Cardiac septum (tissue), 1 donor: Measurements from ENCODE around the gene CFAP210. TPM values are rescaled to one million over a fixed set of nuclear protein-coding genes. Genes with fewer than 3 reads are reported as not detected.

Experiments
- DNase-seq: peaks from one replicate; pipeline ENCODE4 v3.0.0-alpha.2; 2020; ENCODE audit warnings: low spot score
- intact Hi-C: fragments of 100-400 bp; cut with DNase I; formaldehyde crosslinking; loops from one replicate; pipeline ENCODE4 v1.14.0; 2022
- long read RNA-seq: library from polyadenylated mRNA; unstranded; transcript quantifications from one replicate; pipeline ENCODE4 v2.0.0, GENCODE V29; 2021
- total RNA-seq: library from RNA; stranded (reverse); fragmentation: NEBNext Ultra II Directional; extraction: Animal tissue kit (Norgen Biotek cat#: 25700); gene quantifications from one replicate; pipeline ENCODE4 v1.2.1, GENCODE V29; 2021
- donor health status: DM: no; HTN: no; CAD: no.

CFAP210 gene
- not detected for total RNA-seq
- long read RNA-seq: 0 reads

- intact Hi-C loops: loop anchor here (5.0 kb wide), 2 partner anchors 38 to 112 kb away; partner anchors contain the start of genes KLHL23 and PPIG
- DNase-seq: peak; percentile 99
Measured at GRCh38 chr2:169694113-169694893, at the start of gene CFAP210, which contains the start of gene PHOSPHO2. Gene CFAP210 (minus strand): TSS chr2:169694405. CDS start chr2:169694327, 78 bp downstream. Gene PHOSPHO2 (plus strand): TSS chr2:169694469. CDS start chr2:169700972, 6,503 bp downstream.

GRCh38 chr2:169743549-169743948 is 49.3 kb upstream of the CFAP210 start:
- no peak for DNase-seq
- intact Hi-C loops: no loop called here

DNA sequence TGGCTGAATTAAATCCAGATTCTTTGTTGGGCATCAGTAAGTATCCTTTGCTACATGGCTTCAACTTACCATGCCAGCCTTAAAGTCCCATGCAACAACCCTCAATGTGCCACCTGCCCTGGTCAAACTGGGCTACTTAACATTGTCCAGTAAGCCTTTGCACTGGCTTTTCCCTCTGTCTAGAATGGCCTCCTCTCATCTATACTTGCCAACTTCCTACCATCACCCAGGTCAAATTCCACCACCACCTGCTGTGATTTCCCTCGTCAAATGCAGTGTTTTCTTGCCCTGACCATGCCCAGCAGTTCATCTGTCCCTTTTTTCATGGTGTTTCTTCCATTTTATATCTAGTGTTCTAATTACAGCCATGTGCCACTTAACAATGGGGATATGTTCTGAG is 45.1 kb upstream of the CFAP210 start:
- no peak for DNase-seq
- intact Hi-C loops: no loop called here

GRCh38 chr2:169738566-169739229 is 44.5 kb upstream of the CFAP210 start:
- no peak for DNase-seq
- intact Hi-C loops: no loop called here

GRCh38 chr2:169736902-169737301 is 42.7 kb upstream of the CFAP210 start:
- intact Hi-C loops: no loop called here
- no peak for DNase-seq

- intact Hi-C loops: no loop called here
- DNase-seq: no peak
Measured at GRCh38 chr2:169735623-169736022, 41.4 kb upstream of the CFAP210 start.

DNA sequence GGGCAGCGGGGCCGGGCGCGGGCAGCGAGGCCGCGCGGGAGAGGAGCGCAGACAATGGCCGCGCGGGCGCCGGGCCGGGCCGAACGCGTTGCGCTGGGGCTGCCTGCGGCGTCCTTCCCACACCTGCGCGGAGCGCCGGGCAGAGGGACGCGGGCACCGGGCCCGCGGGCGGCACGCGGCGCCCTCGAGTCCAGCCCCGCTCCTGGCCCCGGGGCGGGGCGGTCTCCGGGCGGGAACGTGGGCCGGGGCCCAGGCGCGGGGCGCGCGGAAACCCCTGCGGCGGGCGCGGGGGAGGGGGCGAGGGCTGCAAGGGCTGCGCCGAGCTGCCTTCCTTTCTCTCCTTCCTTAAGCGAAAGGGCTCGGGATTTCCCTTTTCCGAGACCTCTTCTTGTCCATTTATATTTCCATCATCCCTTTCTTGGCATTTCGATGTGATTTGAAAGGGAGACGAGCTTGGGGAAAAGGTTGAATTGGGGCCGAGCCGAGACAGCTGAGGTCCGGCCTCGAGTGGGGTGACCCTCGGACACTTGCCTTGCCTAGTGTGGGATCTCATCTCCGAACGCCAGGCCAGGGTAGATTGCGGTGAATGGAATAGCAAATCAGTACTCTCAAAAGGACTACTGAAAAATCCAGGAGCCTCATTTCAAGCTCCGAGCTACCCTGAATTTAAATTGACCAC is 40.1 kb upstream of the CFAP210 start:
- no peak for DNase-seq
- intact Hi-C loops: loop anchor here (5.0 kb wide), 1 partner anchor 42 kb away; the partner anchor contains the start of genes CFAP210 and PHOSPHO2

GRCh38 chr2:169732583-169733358 is 38.6 kb upstream of the CFAP210 start:
- DNase-seq: no peak
- intact Hi-C loops: loop anchor here (5.0 kb wide), 1 partner anchor 40 kb away; the partner anchor contains the start of genes CFAP210 and PHOSPHO2

- intact Hi-C loops: loop anchor here (5.0 kb wide), 1 partner anchor 40 kb away; the partner anchor contains the start of genes CFAP210 and PHOSPHO2
- no peak for DNase-seq
Measured at GRCh38 chr2:169732075-169732474, 37.9 kb upstream of the CFAP210 start.

GRCh38 chr2:169729274-169729605 is 35.0 kb upstream of the CFAP210 start:
- intact Hi-C loops: no loop called here

GRCh38 chr2:169727065-169727464 is 32.9 kb upstream of the CFAP210 start:
- intact Hi-C loops: no loop called here
- DNase-seq: no peak

More at GRCh38 chr2:169729274-169729605, 35.0 kb upstream of the CFAP210 start:
- DNase-seq: no peak

DNA sequence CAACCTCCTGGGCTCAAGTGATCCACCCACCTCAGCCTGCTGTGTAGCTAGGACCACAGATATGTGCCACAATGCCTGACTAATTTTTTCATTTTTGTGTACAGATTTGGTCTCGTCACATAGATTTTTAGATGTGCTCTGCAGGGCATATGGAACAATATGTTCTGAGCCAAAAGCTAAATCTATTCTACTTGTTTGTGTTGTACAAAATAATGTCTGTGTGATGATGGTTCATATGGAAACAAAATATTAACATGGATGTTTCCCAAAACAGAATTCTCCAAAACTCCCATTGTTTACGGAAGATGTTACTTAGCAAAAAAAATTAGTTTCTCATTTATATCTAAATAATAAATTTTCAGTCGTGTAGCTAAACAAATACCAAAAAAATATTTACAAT is 26.8 kb upstream of the CFAP210 start:
- no peak for DNase-seq
- intact Hi-C loops: no loop called here

- intact Hi-C loops: no loop called here
- no peak for DNase-seq
Measured at GRCh38 chr2:169718930-169719504, 24.8 kb upstream of the CFAP210 start.

- intact Hi-C loops: no loop called here
- no peak for DNase-seq
Measured at GRCh38 chr2:169717691-169718063, 23.5 kb upstream of the CFAP210 start.

GRCh38 chr2:169716938-169717690 is 22.9 kb upstream of the CFAP210 start:
- intact Hi-C loops: no loop called here
- no peak for DNase-seq

DNA sequence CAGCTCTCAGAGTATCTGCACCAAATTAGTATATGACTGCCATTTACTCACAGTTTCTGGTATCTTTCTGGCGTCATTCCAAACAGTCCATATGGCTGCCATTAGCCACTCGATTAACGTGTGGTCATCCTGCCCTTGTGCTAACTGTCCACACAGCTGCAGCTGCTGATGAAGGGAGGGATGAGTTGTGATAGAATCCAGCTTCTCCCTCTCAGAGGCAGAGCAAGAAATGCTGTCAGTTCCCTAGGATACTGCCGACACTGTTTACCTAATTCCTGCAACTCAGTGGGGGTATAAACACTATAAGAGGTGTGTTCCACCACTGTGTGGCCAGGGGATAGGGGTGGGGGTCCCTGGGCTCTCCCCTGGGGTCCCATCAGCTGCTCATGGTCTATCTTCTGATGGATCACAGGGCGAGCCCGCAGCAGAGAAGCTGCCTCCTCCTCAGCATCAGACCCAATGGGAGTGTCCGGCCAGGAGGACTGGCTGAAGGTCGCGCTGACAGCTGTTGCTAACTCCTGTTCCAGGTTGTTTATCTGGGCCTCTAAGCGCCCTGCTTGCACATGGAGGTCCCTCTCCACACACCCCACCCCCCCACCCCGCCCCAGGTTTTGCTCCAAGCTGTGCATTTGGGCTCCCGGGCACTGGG is 22.2 kb upstream of the CFAP210 start:
- intact Hi-C loops: no loop called here
- no peak for DNase-seq

- intact Hi-C loops: no loop called here
Measured at GRCh38 chr2:169715379-169716237, 21.4 kb upstream of the CFAP210 start.

More at GRCh38 chr2:169715379-169716237, 21.4 kb upstream of the CFAP210 start:
- DNase-seq: no peak
